ENCODE data around the gene GTF2I. TPM values are rescaled to one million over a fixed set of nuclear protein-coding genes. Genes with fewer than 3 reads are reported as not detected.

GTF2I gene
- total and polyA plus RNA-seq, 2 donors (not counting 3 experiments of a cell fraction or from before 2014, with no cell fraction given), result 47.6 to 242 TPM

- FAIRE-seq (peak; percentile 76), DNase-seq (ENCODE audit: low read depth, low spot score) (peak; percentile 61)
- H3K4me2 ChIP-seq (ENCODE audit: insufficient read depth, low read length), result no peak overlapping the region
- intact Hi-C loops (cut with micrococcal nuclease), result no loop called here
- no peak overlapping the region for H3K9ac ChIP-seq (replicated peaks; ENCODE audit: extremely low read depth, insufficient read depth, low read length)
- H4K20me1 ChIP-seq (replicated peaks; ENCODE audit: control insufficient read depth, extremely low read depth, insufficient read depth, low read length), result no peaks in the 10 kb centered on the region
- no peaks in the 10 kb centered on the region for H3K36me3 ChIP-seq (ENCODE audit: control insufficient read depth in 2 of 2, extremely low read depth in 1 of 2, insufficient read depth in 2 of 2, low read length in 2 of 2)
- H3K27ac ChIP-seq (ENCODE audit: insufficient read depth, low read depth, low read length), result no peak overlapping the region
- no peaks in the 10 kb centered on the region for H3K79me2 ChIP-seq (ENCODE audit: control insufficient read depth, insufficient read depth, low read length)
- H3K4me1 ChIP-seq (ENCODE audit: control insufficient read depth, extremely low read depth, insufficient read depth, low read length), result no peaks in the 10 kb centered on the region
- no peaks in the 10 kb centered on the region for H3K9me1 ChIP-seq (replicated peaks; ENCODE audit: control insufficient read depth, extremely low read depth, insufficient read depth, low read length)
- no TSS peak for BruUV-seq (replicated peaks)
- ChIA-PET POLR2A (no interaction called here), CTCF (interaction anchor here (0.6 to 1.5 kb wide), 5 partner anchors 9 to 95 kb away, joined by 3 to 4 read pairs (median 3); no protein-coding TSS in a partner anchor)
- TF ChIP-seq MYC (IDR thresholded peaks at IDR 0.05; ENCODE audit: low read depth, low read length) (no peak), EZH2 (IDR thresholded peaks at IDR 0.05; ENCODE audit: borderline replicate concordance, low read depth, low read length, severe bottlenecking) (no peak), POLR2AphosphoS5 (IDR thresholded peaks at IDR 0.05; ENCODE audit: insufficient read depth, low read depth, low read length) (no peak), JUN (IDR thresholded peaks at IDR 0.05; ENCODE audit: borderline replicate concordance, insufficient read depth, insufficient read length, low read depth) (no peak), MAX (IDR thresholded peaks at IDR 0.05; ENCODE audit: insufficient read depth, insufficient read length) (no peak), GATA2 (IDR thresholded peaks at IDR 0.05; ENCODE audit: insufficient read depth, insufficient read length, low read depth, low read length) (no peak), FOS (IDR thresholded peaks at IDR 0.05; ENCODE audit: borderline replicate concordance, insufficient read depth, low read length) (no peak), POLR2A (IDR thresholded peaks at IDR 0.05; ENCODE audit: low read depth, low read length) (no peak), CTCF (IDR thresholded peaks at IDR 0.05; ENCODE audit: extremely low read depth in 1 of 2, insufficient read depth in 1 of 2, low read depth in 1 of 2, low read length in 2 of 2) (no peak)
- H3K27me3 ChIP-seq (ENCODE audit: control insufficient read depth in 2 of 2, insufficient read depth in 2 of 2, low read length in 2 of 2), result no peaks in the 10 kb centered on the region
- H2AFZ ChIP-seq (ENCODE audit: low read depth, low read length), result no peak overlapping the region
- dilution Hi-C loops (cut with MboI; ENCODE audit: extremely low pct_ligation_motif_present, low sequenced_read_pairs), result no loop called here
- no peak overlapping the region for H3K4me3 ChIP-seq (replicated peaks in 1 of 3; ENCODE audit: insufficient read depth in 1 of 3, low read depth in 1 of 3, low read length in 3 of 3)
- H3K9me3 ChIP-seq (replicated peaks; ENCODE audit: control insufficient read depth, insufficient read depth, low read length), result no peaks in the 10 kb centered on the region
These were observed 32.1 kb upstream of the GTF2I start for GRCh38 chr7:74625446-74625845.

Data from endothelial cell of umbilical vein (primary cell).